ENCODE data around the gene ADISSP.

ADISSP gene

DNA sequence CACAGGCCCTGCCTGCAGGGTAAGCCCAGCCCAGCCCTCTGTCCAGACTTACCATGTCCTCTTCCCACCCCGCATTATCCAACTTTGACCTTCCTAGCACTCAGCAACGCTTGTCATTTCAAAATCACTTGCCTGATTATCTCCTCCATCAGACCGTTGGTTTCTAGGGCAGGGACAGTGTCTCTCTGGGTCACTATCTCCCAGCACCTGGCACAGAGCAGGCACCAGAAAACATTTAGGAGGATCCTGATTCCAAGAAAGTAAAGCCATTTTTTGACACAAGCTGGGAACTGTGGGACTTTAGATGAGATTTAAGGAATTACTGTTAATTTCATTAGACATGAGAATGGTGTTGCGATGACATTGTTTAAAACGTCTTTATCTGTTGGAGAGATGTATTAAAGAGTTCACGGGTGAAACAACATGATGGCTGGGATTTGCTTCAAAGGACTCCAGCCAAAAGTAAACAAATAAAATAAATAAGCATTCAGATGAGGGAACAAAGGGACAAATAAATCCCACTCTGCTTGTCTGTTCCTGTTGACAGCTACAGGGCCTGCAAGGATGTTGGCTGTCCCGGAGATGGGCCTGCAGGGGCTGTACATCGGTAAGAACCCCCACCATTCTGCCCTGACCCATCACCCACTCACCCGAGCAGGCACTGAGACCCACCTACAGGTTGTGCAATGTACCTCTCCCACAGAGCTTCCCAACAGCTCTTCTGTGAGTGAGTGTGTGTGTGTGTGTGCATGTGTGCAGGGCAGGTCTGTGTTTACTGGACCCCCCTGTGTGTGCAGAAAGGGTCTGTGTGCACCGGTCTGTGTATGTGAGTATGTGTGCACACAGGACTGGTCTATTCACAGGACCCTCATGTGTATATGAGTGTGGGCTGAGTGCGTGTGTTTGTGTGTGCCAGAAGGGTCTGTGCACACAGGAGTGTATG, 29.2 kb downstream of the ADISSP start:
- no peak for DNase-seq (ENCODE audit: low read depth in 2 of 2)

DNA sequence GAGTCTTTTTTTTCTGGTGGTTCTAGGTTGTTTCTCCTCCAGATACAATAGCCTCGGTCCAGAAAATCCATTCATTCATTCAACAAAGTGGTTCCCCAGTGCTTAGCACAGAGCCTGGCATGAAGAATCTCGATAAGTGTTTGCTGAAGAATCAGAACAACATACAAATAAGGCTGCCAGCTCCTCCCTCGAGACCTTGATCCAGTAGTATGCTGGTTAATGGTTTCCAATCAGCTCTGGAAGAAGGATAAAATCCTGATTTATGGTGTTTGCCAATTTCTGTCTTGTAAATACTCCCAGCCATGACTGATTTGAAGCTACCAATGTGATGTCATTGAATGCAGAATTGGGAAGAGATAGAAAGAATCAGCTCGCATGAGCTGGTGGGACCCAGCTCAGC, 31.8 kb downstream of the ADISSP start:
- DNase-seq (ENCODE audit: low read depth in 2 of 2): no peak

- no peak for DNase-seq (ENCODE audit: low read depth in 2 of 2)
These were observed 33.3 kb downstream of the ADISSP start for GRCh38 chr20:3734111-3734843.

GRCh38 chr20:3733119-3733995, 34.2 kb downstream of the ADISSP start:
- DNase-seq (ENCODE audit: low read depth in 2 of 2): no peak

- DNase-seq (ENCODE audit: low read depth in 2 of 2): no peak
These were observed 35.0 kb downstream of the ADISSP start, which contains the start of gene HSPA12B for GRCh38 chr20:3732327-3733118. HSPA12B (plus strand) TSS chr20:3732685; CDS start chr20:3738675, 5,990 bp downstream.

DNA sequence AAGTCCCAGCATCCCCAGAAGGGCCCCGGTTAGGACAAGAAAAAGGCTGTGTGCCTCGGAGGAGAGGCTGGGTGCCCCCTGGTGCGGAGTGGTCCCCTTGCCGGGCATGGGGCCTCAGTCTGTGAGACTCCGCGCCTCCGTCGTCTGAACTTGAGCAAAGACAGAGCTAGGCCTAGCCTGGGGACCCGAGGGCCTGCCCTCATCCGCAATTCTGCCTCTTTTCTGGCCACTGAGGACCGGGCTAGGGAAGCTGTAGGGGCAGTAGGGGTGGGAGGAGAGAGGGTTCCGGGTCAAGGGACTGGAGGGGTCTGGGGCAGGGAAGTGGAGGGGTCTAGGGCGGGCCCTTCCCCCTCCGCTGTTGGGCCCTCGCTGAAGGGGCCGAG, 35.6 kb downstream of the ADISSP start:
- no peak for DNase-seq (ENCODE audit: low read depth in 2 of 2)

DNA sequence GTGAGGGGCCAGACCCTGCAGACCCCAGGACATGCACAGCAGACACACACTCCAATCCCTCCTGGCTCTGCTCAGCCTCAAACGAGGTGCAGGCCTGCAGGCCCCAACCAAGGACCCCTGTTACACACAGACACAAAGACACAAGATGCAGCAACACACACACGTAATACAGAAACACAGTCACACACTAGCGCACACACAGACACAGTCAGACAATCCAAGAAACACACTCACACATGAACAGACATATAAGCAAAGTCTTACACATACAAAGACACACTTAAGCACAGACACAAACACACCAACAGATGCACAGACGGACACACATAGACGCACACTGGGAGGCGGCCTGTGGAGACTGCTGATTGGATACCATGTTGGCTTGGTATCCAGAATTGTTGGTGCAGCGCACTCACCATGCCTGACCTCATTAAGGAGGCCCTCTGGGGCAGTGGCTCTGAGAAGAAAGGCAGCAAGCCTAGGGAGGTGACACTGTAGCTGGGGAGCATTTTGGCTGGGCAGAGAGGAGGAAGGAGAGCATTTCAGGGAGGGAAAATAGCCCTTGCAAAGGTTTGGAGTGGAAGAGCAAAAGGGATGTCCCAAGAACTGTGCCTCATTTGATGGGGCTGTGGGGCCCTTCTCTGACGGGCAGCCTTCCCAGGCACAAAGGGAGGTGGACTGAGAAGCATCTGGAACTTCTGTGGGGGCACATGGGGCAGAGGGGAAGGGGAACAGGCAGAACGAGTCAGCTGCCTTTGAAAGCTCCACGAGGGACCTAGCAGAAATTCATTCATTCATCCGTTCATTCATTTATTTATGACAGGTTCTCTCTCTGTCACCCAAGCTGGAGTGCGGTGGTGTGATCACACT, 36.5 kb downstream of the ADISSP start:
- no peak for DNase-seq (ENCODE audit: low read depth in 2 of 2)

GRCh38 chr20:3729811-3730540, 37.6 kb downstream of the ADISSP start:
- DNase-seq (ENCODE audit: low read depth in 2 of 2): no peak

GRCh38 chr20:3729378-3729777, 38.2 kb downstream of the ADISSP start:
- DNase-seq (ENCODE audit: low read depth in 2 of 2): no peak

DNA sequence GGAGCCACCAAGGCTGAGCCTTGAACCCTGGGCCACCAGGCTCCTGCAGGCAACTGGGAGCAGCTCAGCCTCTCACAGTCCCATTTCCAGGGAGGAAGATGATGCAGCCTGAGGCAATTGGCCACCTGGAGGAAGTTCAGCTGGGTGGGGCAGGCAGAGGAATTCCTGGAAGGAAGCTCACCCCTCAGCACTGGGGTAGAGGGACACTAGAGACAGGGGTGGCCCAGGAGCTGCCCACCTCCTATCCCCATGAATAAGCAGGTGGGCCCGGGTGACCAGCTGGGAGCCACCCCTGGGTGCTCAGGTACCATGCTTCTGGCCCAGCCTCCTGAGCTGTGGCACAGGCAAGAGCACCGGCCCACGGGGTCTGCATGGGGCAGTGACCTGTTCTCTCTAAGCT, 38.7 kb downstream of the ADISSP start:
- DNase-seq (ENCODE audit: low read depth in 2 of 2): no peak

DNA sequence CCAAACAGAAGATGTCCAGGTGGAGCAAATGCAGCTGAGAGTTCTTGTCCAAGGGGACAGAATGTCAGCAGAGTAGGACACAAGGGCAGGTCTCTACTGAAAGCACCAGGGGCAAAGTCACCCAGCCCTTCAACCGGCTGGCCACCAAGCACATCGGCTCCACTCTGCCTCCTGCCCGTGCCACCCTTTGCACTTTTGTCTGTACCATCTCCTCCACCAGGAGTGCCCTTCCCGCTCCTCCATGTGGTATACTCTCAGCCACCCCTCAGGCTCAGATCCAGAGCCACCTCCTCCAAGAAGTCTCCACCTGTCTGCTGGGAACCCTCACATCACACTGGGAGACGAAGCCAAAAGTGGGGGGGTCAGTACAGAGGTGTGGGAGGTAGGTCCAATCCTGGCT, 39.2 kb downstream of the ADISSP start:
- DNase-seq (ENCODE audit: low read depth in 2 of 2): no peak

GRCh38 chr20:3727401-3728021, 40.0 kb downstream of the ADISSP start:
- DNase-seq (ENCODE audit: low read depth in 2 of 2): no peak

GRCh38 chr20:3724356-3724755, 43.2 kb downstream of the ADISSP start:
- DNase-seq (ENCODE audit: low read depth in 2 of 2): no peak

GRCh38 chr20:3723284-3723683, 44.3 kb downstream of the ADISSP start:
- DNase-seq (ENCODE audit: low read depth in 2 of 2): no peak

GRCh38 chr20:3721912-3722311, 45.6 kb downstream of the ADISSP start:
- no peak for DNase-seq (ENCODE audit: low read depth in 2 of 2)

- no peak for DNase-seq (ENCODE audit: low read depth in 2 of 2)
These were observed 46.9 kb downstream of the ADISSP start for GRCh38 chr20:3720626-3721025.

GRCh38 chr20:3720068-3720467, 47.5 kb downstream of the ADISSP start:
- no peak for DNase-seq (ENCODE audit: low read depth in 2 of 2)

- no peak for DNase-seq (ENCODE audit: low read depth in 2 of 2)
These were observed 48.5 kb downstream of the ADISSP start for GRCh38 chr20:3719046-3719445.
